ENCODE results near the gene LRRFIP1.

DNA sequence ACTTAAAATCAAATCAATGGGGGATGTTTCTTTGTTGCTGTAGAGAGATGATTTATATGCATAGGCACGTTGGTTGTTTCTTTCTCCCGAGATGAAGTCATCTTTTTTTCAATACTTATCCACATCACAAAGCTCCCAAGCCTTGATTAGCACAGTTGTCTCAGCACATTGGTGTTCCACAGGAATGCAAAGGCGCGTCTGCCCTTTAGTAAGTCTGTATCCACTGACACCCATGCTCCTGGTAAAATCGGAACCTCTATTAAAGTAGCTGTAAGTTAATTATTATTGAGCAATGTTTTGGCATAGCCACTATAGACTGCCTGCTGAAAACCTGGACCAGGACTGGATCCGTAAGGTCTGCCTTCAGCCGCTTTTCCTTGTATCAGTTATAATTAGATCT is 93.6 kb downstream of the LRRFIP1 start:
- TF ChIP-seq TAF1 (IDR thresholded peaks at IDR 0.05; ENCODE audit: low read depth, low read length) (no peak), POLR2A (IDR thresholded peaks at IDR 0.05; ENCODE audit: low read depth, low read length) (no peak), POLR2AphosphoS5 (IDR thresholded peaks at IDR 0.05; ENCODE audit: low read depth, low read length) (no peak), SPI1 (IDR thresholded peaks at IDR 0.05; ENCODE audit: low read depth, low read length) (no peak), POU2F2 (IDR thresholded peaks at IDR 0.05; ENCODE audit: low read depth, low read length) (no peak)
